Hematopoietic multipotent progenitor cell (in vitro differentiated cells): ENCODE measurements around the gene AFTPH. TPM values are rescaled to one million over a fixed set of nuclear protein-coding genes. Genes with fewer than 3 reads are reported as not detected.

Experiments used
- DNase-seq, 3 donors: peaks; one replicate each; pipeline ENCODE4 v3.0.0-alpha.2; 2011 to 2015; ENCODE audit warnings: low read depth in 2 of 3, low spot score in 2 of 3
- total RNA-seq: library from RNA; depleted of rRNA; stranded (reverse); fragments of >200 nt; gene quantifications from one replicate; pipeline ENCODE4 v1.2.3, GENCODE V29; 2012

Gene AFTPH
- total RNA-seq, 1 donor: 33.1 TPM

DNA sequence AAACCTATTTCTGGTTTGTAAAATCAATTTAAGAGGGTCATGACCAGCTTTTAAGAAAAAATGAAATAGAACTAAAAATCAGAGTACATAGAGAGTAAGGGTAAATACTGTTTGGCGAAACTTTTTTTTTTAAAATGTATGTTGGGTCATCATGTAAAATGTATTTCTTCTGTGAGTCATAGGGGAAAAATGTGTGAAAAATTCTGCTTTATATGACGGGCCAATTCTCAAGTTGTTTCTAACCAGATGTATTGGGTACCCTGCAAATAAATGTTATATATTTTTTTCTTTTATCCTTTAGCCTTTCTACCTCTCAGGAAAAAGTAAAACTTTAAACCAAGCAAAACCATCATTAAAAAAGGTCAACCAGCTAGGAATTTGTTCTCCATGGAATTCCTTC, 13.9 kb downstream of the AFTPH start:
- no peak for DNase-seq

DNA sequence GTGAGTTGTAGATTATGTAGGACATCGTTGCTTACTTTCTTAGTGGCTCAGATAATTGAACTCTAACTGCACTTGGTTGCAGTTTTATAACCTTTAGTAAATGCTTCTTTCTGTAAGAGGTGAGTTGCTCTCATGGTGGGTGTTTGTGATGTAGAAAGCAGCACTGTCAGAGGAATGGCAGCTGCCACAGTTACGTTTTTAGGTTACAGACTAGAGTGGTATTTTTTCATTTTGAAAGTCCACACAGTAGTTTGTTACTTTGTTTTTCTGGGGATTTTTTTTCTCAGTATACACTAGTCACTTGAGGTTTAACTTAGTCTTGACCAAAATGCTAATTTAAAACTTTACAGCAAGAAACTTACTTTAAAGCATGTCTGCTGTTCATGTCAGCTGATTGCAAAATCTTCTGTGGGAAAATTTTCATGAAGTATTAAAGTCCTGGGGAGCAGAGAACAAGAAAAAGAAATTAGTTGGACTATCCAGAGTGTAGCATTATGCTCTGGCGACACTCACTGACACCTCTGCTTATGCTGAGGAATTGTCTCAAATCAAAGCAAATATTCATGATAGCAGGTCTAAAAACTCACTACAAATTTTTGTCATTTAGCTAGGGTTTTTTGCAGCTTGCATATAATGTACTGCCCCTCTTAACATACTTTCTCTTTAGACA, 14.8 kb downstream of the AFTPH start:
- DNase-seq: no peak

DNA sequence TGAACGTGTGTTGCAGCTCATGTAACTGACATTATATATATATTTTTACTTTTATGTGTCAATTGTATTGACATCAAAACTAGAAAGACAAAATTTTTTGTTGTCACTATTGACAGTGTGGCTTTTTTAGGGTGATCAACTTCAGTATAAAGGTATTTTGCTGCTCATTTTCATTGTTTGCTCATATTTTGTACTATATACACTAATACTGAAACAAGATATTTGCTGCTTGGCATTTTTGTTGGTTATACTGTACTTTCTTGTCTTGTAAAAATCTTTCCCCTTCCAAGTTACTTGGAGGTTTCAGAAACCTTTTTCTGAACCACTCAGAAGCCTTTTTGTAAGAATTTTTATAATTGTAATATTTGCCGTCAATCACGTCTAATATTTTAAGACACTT, 16.5 kb downstream of the AFTPH start:
- DNase-seq: no peak

DNA sequence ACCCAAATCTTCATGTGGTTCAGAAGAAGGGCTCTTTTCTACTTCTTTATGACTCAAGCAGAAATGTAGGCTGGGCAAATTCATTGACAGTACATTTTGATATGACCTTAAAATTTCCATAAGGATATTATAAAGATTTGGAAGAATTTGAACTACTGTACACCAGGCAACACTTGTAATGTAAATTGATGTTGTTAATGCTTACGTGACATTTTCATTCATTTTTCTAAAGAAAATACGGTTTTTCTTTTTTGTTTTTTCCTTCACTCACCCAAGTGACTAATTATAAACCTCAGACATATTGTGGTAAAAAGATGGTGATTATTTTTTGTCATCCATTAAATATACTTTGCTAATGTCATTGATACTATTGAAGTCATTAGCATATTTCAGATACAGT, 17.4 kb downstream of the AFTPH start:
- DNase-seq: no peak

DNA sequence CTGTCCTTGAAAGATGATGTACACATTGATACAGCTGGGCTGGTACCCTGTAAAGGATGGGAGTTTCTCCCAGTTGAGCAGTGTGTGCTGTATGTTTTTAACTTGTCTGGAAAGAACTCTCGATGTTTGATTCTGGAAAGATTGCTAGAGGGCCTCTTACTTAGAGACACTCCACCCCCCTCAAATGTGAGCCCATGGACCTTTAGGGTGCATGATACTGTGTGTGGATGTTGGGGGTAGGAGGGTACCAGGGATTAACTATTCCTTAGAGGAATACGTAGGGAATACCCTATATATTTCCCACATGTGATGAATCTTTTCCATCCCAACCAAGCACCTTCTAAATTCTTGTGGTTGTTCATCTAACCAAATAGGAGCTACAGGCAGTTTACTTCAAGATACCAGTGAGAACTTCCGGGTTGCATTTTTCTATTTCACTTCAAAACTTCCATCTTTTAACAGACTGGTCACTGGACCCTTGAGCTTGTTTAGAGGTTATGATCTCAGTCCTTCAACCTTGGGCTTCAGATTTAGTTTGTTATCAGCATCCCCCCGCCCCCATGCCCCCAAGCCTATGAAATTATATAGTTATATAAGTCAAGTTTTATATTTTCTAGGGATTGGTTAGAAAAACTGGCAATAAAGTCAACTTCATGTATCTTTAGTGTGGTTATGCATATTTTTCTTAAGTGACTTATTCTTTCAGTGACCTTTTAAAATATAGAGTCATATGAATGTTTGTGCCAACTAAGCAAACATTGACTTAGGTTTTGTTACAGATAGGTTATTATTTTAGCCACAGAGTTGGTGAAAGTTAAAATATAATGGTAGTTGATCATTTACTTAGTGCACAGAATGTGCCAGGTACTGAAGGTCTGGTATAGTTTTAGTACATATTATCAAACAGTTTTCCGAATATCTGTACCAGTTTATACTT, 18.2 kb downstream of the AFTPH start:
- no peak for DNase-seq

DNA sequence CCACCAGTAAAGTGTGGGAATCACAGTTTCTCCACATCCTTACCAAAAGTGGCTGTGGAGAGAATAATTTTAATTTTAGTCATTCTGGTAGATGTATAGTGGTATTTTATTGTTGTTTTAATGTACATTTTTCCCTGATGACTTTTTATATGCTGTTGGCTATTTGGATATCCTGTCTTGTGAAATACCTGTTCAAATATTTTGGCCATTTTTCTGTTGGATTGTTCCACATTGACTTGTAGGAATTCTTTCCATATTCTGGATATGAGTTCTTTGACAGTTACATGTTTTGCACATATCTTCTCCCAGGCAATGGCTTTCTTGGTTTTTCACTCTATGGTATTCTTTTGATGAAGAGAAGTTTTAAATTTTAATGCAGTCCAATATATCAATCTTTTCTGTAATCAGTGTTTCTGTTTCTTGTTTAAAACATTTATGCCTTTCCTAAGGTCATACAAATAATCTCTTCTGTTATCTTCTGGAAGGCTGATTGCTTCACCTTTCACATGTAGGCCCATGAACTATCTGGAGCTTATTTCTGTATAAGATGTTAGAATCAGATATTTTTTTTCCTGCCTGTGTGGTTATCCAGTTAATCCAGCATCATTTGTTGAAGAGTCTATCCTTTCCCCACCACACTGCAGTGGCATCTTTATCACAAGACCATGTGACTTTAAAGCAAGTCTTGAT, 19.0 kb downstream of the AFTPH start:
- DNase-seq: no peak

DNA sequence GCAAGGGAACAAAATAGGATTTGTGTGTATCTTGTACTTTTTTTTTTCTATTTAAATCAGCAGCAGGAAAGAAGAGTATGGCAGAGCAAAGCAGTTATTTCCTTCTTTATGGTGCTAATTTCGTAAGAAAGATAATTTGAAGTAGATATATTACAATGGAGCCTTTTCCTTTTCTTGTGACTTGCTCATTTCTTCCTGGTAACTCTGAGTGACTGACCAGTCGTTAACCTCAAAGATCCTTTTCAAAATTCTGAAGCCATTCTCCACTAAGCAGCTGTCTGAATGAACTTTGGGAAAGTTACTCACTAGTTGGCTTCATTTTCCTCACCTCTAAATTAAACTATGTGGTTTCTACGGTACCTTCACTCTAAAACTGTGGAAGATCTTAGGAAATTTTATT, 24.6 kb downstream of the AFTPH start:
- DNase-seq: no peak

DNA sequence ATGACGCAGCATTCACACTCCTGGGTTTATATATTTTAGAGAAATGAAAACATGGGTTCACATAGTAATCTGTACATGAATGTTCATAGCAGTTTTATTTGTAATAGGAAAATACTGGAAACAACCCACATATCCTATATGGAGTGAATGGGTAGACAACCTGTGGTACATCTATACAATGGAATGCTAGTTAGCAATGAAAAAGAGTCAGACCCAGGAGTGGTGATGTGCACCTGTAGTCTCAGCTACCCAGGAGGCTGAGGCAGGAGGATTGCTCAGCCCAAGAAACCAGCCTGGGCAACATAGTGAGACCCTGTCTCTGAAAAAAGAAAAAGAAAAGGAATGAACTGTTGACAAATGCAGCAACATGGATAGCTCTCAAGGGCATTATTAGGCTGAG, 25.9 kb downstream of the AFTPH start:
- DNase-seq: no peak

DNA sequence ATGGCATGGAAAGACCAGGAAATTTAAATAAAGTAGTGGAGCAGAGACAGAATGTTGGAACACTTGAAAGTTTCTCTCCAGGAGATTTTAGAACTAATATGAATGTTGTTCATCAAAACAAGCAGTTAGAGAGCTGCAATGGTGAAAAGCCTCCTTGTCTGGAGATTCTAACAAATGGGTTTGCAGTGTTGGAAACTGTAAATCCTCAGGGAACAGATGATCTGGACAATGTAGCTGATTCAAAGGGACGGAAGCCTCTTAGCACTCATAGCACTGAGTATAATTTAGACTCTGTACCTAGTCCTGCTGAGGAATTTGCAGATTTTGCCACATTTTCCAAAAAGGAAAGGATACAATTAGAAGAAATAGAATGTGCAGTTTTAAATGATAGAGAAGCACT, 27.7 kb downstream of the AFTPH start:
- DNase-seq: no peak

DNA sequence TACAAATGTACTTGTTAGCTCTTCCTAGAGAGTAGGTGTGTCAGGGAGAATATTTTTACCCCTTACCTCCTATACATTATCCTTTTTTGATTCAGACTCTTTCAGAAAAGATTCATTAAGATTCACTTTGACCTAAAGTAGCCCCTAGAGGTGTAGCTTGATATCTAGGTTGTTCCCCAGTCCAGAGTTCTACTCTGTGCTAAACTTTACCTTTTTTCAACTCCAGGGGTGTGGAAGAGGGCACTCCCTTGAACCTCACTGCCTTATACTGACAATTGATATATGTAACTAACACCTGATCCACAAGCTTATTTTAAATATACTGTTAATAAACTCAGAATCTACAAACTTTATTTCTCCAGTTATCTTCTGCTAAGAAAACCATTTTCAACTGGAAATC, 30.0 kb downstream of the AFTPH start:
- DNase-seq: no peak

DNA sequence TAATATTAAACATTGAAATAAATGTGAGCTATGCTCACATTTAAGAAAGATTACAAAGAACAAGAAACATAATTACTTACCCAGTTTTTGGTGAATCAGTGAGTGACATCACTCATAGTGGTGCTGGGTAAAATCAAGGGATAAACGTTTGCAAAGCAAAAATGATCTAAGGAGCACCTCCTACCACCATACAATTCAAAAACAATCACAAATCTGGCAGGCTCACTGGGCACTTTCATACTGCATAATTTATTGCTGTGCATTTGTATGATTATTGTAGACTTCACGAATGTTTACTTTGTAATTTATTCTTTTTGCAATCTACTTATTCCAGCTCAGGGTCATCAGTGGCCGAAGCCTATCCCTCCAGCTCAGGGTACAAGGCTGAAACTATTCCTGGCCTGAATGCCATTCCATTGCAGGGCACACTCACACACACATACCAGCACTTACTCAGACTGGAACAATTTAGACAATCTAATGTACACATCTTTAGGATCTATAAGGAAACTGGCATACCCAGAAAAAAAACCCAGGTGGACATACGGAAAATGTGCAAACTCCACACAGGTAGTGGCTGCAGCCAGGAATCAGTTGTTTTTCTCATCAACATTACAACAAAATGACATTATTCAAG, 34.4 kb downstream of the AFTPH start:
- no peak for DNase-seq

DNA sequence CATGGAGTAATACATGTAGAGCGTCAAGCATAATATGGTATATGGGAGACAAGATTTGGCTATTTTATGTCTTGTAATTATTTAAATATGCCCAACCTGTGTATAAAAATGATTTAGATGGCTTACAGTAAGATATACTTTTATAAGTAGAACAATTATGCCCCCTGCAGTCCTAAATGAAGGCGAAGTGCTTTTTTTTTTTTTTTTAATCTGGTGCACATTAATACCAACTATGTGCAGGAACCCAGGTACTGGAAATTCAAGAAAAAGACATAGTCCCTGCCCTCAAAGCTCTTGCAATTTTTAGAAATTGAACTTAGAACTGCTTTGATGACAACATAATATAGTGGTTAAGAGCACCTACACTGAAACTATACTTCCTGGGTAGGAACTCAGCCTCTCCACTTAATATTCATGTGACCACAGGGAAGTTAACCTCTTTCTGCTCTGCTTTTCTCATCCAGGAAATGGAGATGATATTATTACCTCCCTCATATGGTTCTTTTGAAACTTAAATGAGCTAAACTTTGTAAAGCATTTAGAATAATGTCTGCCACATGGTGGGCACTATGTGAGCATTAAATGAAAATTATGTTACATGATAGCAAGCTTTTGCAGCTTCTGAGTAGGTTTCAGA, 38.1 kb downstream of the AFTPH start:
- peak in 2 of 3 donors; percentile 50 to 73 for DNase-seq

DNA sequence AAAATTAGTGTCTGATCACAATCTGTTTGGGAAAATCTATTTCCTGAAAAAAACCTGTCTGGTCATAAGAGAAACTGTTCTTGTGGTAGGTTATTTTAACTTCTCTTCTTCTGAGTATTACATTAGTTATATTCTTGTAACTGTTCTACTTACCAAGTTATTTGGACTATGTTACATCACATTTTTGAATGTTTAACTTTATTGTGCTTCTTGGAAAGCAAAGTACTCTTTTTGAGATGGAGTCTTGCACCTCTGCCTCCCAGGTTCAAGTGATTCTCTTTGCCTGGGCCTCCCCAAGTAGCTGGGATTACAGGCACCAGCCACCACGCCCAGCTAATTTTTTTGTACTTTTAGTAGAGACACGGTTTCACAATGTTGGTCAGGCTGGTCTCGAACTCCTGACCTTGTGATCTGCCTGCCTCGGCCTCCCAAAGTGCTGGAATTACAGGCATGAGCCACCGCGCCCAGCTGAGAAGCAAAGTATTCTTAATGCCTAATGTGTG, 39.4 kb downstream of the AFTPH start:
- DNase-seq: no peak

DNA sequence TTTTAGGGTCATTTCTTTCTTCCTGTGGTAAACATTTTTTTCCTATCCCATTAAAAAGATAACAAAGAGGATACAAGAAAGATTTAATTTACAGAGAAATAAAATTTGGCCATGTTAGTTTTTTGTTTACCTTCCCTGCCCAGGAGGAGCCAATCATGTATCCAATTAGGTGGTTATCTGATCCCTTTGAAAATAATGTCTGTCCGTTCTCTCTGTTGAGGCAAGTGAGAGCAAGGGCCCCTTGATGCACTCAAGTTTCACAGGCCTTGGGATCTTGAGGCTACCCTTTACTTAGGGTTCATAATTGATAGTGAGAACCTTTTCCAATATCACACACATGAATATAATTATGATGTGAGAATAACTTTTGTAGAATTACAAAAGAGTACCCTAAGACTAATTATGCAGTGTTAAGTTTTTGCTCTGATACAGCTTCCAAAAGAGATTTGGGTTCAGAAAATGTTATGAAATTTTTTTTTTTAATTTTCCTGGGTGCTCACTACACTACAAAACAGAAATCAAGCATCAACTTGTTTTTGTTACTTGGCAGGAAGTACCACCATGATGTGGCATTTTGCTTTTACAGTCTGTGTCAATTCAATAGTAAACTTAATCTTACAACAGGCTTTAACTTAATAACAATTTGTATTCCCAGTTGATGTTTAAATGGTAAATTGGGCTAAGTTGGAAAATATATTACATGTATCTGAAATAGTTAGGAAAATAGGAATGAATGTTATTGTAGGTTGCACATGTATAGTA, 42.0 kb downstream of the AFTPH start:
- DNase-seq: no peak

DNA sequence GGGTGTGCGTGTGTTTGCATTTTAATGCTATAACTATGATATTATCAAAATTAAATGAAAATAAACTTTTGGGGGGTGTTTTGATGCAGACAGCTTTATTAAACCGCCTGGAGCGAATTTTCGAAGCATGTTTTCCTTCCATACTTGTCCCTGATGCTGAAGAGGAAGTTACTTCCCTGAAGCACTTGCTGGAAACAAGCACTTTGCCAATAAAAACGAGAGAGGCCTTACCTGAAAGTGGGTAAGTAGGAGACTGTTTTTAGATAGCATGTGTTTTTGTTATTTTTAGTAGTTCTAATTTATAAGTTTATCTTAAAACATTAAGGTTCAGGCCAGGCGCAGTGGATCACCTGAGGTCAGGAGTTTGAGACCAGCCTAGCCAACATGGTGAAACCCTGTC, 43.3 kb downstream of the AFTPH start:
- no peak for DNase-seq

DNA sequence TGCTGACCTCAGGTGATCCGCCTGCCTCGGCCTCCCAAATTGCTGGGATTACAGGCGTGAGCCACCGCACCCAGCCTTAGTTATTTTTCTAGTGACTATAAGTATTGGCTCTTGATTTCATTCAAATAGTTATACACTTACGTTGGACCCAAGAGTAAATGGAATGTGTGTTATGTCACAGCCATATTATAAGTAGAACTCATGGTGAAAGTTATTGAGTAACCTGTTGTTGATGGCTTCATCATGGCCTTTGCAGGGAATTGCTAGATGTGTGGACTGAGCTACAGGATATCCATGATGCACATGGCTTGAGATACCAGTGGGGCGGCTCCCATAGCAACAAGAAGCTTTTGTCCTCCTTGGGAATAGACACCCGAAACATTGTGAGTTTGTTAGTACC, 44.7 kb downstream of the AFTPH start:
- DNase-seq: no peak

DNA sequence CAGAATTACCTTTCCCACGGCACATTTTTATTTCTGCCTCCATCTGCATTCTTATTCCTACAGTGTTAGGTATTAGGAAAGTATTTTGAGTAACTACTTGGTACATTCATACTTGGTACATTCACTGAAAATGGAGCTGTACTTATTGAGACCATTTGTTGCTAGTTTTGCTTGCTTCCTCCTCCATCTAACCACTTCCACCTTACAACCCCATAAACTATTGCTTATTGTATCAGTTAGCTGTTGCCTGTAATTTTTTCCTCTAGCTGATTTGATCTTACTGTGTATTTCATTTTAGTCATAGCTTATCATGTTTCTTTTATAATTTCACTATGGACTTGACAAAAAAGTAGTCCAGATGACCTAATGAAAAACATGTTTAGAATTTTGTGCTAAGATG, 50.7 kb downstream of the AFTPH start:
- no peak for DNase-seq

DNA sequence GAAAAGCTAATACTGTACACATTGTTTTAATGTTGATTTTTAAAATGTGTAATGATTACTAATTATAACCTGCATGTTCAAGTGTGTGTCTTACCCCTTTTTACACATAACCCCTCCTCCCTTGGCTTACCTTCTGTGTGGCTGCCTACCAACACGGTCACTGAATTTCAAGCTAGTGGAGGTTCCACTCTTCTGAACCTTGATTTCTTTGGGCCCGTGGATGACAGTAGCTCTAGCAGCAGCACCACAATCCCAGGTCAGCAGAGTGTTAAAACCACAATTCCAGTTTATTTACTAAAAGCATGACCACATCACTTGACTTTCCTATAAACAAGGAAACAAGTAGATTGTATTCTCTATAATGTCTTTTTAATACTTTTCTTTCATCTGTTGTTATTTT, 56.9 kb downstream of the AFTPH start:
- DNase-seq: no peak

DNA sequence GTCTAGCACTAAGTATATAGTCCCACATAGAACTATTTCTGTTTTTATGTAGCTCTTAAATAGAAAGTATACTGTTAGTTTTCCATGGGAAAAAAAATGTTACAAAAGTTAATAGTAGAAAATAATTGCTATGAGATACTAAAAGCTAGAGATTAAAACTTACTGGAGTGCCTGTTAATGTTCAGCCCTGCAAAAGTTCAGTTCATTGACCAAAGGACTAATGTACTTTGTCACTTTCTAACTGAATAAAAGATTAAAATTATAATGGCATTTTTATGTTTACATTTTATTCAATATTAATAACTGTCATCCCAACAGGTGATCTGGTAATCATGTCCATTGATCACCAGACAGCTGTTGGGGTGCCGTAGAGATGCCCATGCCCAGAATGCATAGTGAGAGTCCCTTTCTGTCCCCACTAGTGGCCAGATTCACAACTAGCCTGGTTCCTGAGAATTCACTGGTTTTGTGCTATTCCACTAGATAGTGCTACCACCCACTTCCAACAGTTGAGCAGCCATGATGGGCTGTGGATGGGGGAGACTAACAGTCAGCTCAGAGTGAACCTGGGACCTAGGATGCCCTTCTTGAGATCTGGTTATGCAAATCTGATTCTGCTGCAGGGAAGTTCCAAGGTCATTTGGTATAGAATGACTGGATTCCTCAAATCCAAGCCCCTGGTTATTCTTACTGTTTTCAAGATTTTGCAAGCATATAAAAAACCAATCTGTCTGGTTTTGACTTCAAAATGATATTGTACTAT, 57.8 kb downstream of the AFTPH start:
- no peak for DNase-seq
